Measurements from ENCODE around the gene LMO4. TPM values are rescaled to one million over a fixed set of nuclear protein-coding genes. Genes with fewer than 3 reads are reported as not detected.

The LMO4 gene
- total and polyA plus RNA-seq, 12 donors = 19.8 to 60.5 (median 27.7) TPM

DNA sequence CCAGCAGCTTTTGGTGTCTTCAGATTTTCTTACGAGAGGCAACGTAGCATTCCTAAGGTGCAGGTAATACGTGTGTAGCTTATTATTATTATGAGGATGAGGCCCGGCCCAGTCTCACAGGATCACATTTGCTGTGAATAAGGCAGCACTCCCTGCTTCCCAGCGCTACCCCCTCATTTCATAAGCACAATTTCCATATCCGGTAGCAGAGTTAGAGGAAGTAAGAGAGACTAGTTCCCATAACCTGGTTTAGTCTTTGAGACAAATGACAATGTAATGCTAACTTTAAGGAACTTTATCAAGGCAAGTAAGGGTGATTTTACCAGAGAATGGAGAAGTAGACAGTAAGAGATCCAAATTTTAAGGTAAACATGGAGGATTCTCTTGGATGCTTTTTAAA is 14.6 kb upstream of the LMO4 start:
- peak in 1 of 8 donors; percentile 29 for ATAC-seq
- no peak for DNase-seq
- Histone ChIP-seq H3K27ac (no peak overlapping the region), H3K9me3 (no peaks in the 10 kb centered on the region), H3K4me1 (no peaks in the 10 kb centered on the region), H3K27me3 (peaks cover 0 to 7% (median 0%) of the 10 kb centered on the region in 7 donors), H3K36me3 (no peaks in the 10 kb centered on the region), H3K4me3 (no peak overlapping the region)
- intact Hi-C loops (cut with DNase I) = no loop called here
- TF ChIP-seq, protein P1, sequence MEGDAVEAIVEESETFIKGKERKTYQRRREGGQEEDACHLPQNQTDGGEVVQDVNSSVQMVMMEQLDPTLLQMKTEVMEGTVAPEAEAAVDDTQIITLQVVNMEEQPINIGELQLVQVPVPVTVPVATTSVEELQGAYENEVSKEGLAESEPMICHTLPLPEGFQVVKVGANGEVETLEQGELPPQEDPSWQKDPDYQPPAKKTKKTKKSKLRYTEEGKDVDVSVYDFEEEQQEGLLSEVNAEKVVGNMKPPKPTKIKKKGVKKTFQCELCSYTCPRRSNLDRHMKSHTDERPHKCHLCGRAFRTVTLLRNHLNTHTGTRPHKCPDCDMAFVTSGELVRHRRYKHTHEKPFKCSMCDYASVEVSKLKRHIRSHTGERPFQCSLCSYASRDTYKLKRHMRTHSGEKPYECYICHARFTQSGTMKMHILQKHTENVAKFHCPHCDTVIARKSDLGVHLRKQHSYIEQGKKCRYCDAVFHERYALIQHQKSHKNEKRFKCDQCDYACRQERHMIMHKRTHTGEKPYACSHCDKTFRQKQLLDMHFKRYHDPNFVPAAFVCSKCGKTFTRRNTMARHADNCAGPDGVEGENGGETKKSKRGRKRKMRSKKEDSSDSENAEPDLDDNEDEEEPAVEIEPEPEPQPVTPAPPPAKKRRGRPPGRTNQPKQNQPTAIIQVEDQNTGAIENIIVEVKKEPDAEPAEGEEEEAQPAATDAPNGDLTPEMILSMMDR (IDR thresholded peaks at IDR 0.05) = no peak
- WGBS, 2 donors = 90 to 91% methylated on average over 6 of the region's 6 CpGs

DNA sequence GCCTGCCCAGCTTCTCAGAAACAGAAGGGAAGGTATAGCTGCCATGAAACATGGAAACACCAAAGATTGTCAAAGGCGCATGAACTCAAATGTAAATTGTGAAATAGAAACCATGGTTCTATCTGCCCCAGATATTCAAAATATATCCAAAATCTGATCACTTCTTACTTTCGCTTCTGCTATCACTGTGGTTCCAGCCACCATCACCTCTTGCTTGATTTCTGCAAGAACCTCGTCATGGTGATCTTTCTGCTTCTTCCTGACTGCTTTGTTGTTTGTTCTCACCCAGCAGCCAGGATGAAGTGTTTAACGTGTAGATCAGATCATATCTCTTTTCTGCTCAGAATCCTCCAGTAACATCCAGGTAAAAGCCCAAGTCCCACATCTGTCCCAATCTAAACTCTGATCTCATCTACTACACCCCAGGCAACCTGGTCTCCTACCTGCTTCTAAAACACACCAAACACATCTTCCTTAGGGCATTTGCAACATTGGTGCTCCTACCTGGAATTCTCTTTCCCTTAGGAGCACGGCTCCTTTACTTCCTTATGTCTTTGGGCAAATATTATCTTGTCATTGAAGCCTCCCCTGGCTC is 10.5 kb upstream of the LMO4 start:
- H3K9me3 ChIP-seq = no peaks in the 10 kb centered on the region
- TF ChIP-seq, protein P1 (IDR thresholded peaks at IDR 0.05) = no peak
- no peak overlapping the region for H3K27ac ChIP-seq
- peaks cover 0 to 7% (median 0%) of the 10 kb centered on the region in 7 donors for H3K27me3 ChIP-seq
- H3K36me3 ChIP-seq = no peaks in the 10 kb centered on the region
- ATAC-seq = no peak
- no peak overlapping the region for H3K4me3 ChIP-seq
- no peaks in the 10 kb centered on the region for H3K4me1 ChIP-seq
- 77 to 84% methylated on average over 5 of the region's 5 CpGs for WGBS, 2 donors
- DNase-seq = no peak
- intact Hi-C loops (cut with DNase I) = no loop called here

DNA sequence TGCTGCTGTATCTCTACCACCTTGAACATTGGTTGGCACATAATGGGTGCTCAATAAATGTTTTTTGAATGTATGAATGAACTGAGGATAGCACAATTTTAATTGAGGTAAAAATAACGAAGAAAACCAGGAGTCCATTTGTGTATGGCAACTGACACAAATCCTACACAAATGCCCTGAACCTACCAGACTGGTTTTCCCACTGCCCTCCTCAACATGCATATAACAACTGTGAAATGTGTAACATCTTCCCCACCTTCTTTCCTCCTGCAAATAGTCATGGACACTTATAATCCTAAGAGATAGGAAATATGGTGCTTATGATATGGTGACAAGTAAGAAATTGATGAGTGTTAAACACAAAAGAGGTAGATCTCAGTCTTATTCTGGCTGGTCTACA is 9.9 kb upstream of the LMO4 start:
- TF ChIP-seq, protein P1 (IDR thresholded peaks at IDR 0.05) = no peak
- Histone ChIP-seq H3K9me3 (no peaks in the 10 kb centered on the region), H3K27ac (no peak overlapping the region), H3K4me3 (no peak overlapping the region), H3K27me3 (peaks cover 0 to 7% (median 0%) of the 10 kb centered on the region in 7 donors), H3K4me1 (no peaks in the 10 kb centered on the region), H3K36me3 (no peaks in the 10 kb centered on the region)
- WGBS, 2 donors = 88 to 90% methylated on average over 1 of the region's 1 CpG
- DNase-seq (no peak), ATAC-seq (no peak)
- intact Hi-C loops (cut with DNase I) = no loop called here

DNA sequence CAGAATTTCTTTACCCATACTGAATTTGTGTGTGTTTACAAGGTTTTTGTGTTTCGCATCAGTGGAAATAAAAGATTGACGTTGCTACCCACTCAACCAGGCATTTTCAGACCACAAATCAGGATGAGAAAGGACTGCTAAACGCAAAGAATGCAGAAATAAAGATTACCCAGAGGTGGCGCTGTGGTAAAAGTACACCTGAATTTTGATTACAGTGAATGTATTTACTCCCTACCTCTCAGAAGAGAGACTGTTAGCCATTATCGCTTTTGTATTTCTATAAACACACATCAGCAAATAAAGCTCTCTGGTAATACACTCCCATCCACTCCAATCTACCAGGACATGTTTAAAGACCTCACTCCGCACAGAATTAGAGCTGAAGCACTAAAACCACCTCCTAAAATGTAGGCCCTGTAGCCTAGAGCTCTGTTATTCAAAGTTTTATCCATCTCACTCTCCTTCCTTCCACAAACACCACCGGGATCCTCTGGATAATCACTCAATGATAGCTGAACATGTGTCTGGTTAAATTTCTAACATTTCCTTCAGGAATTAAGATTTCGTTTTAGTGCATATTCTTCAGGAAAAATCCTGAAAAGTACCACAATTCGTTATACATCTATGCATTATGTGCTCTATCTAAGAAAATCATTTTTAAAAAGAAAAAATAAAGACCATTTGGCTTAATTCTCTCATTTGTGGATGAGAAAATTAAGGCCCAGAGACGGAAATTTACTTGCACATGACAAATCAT is 2.5 kb upstream of the LMO4 start:
- Histone ChIP-seq H3K27me3 (no peaks in the 10 kb centered on the region), H3K4me1 (peaks cover 0 to 22% (median 6%) of the 10 kb centered on the region in 9 donors), H3K9me3 (no peaks in the 10 kb centered on the region), H3K36me3 (no peaks in the 10 kb centered on the region), H3K4me3 (no peak overlapping the region), H3K27ac (no peak overlapping the region)
- ATAC-seq = no peak
- DNase-seq = peak in 1 of 2 donors; percentile 63
- intact Hi-C loops (cut with DNase I) = loop anchor here in 9 of 10 donors (2.0 to 10.0 kb wide), 10 partner anchors 149 to 739 kb away; no protein-coding TSS in a partner anchor
- WGBS, 2 donors = 42% methylated on average over 10 of the region's 10 CpGs
- TF ChIP-seq, protein P1 (IDR thresholded peaks at IDR 0.05) = peak; percentile 60 to 86 (median 80)
